ELF-1 (cell line): ENCODE measurements around the gene TSPAN11.

Source experiments
- DNase-seq: peaks from one replicate; pipeline ENCODE4 v3.0.0-alpha.2; 2016; ENCODE audit warnings: low read depth, low spot score

TSPAN11 gene

GRCh38 chr12:30959778-30960177 is 33.2 kb downstream of the TSPAN11 start:
- no peak for DNase-seq

GRCh38 chr12:30961030-30961429 is 34.5 kb downstream of the TSPAN11 start:
- DNase-seq, result no peak

- DNase-seq, result no peak
Measured at GRCh38 chr12:30962047-30962446, 35.5 kb downstream of the TSPAN11 start.

GRCh38 chr12:30963709-30964564 is 37.4 kb downstream of the TSPAN11 start:
- no peak for DNase-seq

GRCh38 chr12:30964896-30965612 is 38.5 kb downstream of the TSPAN11 start:
- no peak for DNase-seq

DNA sequence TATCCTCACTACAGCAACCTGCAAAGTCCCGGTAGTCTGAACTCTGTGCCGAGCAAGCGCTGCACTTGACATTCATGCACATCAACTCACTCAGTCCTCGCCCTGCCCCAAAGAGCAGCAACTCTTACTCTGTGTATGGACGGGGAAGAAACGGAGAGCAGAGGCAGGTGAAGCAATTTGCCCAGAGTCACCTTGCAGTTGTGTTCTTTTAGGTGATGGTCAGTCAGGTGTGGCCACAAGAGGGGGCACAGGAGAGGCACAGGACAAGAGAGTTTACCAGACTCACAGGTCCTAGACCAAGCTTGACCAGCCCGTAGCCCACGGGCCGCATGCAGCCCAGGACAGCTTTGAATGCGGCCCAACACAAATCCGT is 39.1 kb downstream of the TSPAN11 start:
- peak; percentile 63 for DNase-seq

DNA sequence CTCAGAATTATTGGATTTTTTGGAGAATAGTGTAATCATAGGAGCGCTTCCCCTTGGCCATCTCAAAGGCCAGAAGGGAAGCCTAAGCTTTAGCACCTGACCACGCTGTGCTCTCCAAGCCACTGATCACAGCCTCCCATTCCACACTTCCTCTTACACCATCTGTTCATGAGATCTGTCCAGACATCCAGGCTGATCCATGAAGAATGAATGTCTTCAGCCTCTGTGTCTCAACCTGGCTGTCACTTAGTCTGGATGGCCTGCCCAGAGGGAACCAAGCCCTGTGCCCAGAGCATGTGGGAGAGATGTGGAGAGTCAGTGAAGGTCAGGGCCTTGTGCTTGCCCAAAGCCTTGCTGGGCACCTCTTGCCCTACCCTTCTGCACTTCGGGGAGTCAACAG is 40.5 kb downstream of the TSPAN11 start:
- DNase-seq, result no peak

DNA sequence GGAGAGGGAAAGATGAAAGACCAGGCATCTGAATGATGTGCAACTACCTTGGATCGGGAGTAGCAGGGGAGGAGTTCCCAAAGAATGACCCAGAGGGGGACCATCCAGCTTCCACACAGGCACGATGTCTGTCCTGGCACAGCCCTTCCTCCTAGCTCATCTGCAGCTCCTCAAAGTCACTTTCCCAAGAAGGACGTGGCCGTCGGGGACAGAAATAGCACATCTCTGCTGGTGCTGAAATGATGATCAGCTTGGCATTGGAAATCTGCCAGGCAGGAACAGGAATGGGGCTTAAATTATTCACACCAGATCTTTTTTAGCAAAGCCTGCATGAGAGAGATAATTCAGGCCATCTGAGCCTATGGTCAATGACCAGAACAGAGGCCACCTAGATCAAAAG is 41.7 kb downstream of the TSPAN11 start:
- no peak for DNase-seq

GRCh38 chr12:30969006-30969405 is 42.5 kb downstream of the TSPAN11 start:
- DNase-seq, result no peak

- peak; percentile 29 for DNase-seq
Measured at GRCh38 chr12:30969606-30970395, 43.3 kb downstream of the TSPAN11 start.

DNA sequence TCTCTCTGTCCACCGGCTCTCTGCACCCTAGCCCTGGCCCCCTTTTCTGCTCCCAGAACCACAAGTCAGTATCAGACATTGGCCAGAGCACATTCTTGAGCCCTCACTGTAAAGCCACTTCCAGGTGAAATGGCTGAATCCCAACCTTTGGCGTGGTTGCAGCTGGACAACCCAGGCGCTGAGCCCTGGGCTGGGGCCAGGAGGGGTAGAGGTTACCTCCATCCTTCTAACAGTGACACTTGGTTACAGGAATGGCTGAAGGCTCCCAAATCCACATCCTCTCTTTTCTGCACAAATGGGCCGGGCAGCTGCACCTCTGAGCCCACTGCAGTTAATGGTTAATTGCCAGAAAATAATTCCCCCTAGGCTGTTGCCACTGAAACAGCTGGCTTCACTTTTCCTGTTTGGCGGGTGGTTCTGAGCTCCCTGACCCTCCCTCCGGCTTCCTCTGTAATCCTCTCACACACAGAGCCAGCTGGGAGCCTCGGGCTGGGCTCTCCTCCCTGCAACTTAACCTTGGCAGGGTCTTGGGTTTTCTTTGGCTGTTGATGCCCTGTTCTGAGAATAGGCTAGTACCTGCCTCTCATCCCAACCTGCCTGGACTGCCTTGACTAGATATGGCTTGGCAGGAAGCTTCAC is 44.1 kb downstream of the TSPAN11 start:
- DNase-seq, result peak; percentile 92

GRCh38 chr12:30972035-30972434 is 45.5 kb downstream of the TSPAN11 start:
- DNase-seq, result no peak

DNA sequence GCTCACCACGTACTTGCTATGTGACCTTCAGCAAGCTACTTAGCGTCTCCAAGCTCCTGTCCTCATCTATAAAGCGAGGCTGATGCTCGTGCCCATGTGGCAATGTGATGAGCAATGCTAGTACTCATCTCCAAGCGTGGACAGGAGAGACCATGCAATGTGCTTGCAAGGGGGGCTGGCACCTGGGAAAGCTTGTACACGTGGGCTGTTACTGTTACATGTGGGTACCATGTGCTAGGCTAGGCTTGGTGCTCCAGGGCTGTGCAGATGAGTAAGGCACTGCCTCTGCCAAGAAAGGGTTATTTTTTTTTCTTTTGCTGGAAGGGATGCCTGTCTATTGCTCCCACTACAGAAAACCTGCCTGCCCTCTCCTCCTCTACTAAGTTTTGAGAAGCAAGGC is 46.6 kb downstream of the TSPAN11 start:
- DNase-seq, result no peak

DNA sequence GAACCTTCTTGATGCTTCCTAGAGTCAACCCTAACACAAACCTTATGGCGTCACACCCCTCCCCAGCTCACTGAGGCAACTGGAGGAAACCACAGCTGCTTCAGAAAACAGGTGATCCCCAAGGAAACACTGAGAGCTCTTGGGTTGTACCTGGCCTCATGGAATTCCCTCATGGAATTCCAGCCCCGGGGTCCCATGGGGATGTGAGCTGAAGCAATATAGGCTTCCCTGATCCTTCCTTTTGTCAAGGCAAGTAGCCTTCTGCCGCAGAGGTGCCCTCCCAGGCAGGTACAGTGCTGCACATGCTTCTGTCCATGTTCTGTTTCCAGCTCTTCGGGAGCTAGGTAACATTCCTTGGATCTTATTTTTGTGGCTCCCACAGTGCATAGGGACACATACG is 47.3 kb downstream of the TSPAN11 start:
- DNase-seq, result peak; percentile 31

- DNase-seq, result no peak
Measured at GRCh38 chr12:30974746-30975500, 48.4 kb downstream of the TSPAN11 start.

- DNase-seq, result no peak
Measured at GRCh38 chr12:30975581-30975980, 49.0 kb downstream of the TSPAN11 start.

GRCh38 chr12:30976206-30976605 is 49.7 kb downstream of the TSPAN11 start:
- DNase-seq, result no peak

GRCh38 chr12:30977124-30977523 is 50.6 kb downstream of the TSPAN11 start:
- DNase-seq, result no peak

DNA sequence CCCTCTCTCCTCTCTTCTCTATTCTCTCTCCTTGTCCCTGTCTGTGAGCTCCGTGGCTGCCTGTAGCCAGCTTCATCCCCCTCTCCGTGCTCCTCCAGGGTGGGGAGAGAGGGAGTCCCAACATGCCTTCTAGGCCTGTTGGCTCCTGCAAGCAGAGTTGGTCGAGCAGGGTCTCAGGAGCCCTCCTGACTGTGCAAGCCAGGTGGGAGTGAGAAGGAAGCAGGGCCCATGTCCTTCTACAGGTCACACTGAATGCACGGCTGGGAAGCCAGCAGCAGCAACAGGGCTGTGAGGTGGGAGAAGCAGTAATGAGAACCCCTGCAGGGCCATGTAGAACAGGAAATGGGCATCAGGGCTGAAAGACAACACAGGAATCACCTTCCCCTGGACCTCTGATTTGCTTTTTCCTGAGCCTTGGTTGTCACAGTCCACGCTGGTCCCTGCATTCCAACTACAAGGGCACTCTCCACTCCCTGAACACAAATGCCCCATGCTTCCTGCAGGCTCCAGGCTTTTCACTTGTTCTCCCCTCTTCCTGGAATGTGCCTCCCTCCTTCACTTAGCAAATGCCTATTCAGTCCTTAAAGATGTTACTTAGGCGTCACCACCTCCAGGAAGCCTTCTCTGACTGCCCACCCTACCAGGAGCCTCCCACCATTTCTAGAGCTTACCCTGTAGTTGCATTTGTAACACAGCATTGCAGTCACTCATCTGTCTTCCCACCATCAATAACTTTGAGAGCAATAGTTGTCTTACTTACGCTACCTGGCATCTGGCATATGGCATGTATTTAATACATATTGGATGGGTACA is 51.2 kb downstream of the TSPAN11 start:
- DNase-seq, result no peak

DNA sequence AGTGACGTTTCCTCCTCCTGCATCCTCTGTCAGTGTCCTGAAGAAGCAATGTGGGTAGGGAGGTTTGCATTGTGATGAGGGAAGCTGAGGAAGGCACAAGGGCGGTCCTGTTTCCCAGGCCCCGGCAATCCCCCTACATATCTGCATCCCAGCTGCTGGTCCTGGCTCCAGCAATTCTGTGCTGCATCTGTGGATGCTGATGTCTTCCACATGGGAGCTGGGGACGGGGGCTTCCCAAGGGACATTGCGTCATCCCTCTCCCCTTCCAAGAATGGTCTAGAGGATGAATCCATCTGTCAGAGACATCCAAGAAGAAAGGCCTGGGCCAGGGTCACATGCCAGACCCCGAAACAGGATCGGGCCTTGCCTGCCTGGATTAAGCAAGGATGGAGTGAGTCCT is 52.1 kb downstream of the TSPAN11 start:
- DNase-seq, result no peak
